NCI-H2227 treated with DMSO at 0.1 percent for 48 hours (cell line): ENCODE measurements around the gene NPR3.

Experiments
- DNase-seq: peaks from one replicate; lab custom pipeline; 2025; lab: John Stamatoyannopoulos, UW

NPR3 gene

GRCh38 chr5:32810804-32811203, 99.7 kb downstream of the NPR3 start:
- DNase-seq: no peak

DNA sequence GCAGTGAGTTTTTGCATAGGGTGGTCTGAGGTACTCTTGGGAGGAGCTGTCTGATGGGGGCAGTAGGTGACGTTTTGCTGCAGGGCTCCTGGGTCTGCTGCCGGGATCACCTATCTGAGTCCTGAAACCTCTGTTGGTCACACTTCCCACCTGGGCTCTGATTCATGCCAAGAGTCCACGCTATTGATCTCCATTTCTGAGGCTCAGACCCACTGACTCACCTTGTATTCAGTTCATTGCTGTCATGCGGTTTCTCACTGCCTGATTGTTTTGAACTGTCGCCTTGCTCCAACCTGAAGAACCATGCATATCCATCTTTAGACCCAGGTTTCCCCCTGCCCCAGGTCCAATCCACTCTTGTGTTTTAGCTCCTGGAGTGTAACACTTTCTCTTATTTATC, 101.3 kb downstream of the NPR3 start:
- DNase-seq: no peak

DNA sequence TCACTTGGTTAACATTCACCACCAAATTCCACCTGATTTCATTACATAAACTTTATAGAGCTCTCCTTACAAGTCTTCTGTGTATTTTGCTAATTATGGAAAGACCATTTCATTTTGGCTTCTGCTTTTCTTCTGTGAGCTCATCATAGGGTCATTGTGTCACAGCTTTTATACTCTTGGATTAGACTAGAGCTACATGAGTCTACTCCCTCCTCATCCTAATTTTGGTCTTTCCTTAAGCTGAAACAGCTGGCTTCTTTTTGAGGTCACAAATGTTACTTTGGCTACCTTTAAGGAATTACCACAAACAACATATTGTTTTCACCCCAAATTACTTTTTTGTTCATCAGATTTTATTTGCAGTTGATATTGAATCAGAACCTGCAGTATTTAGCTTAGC, 103.0 kb downstream of the NPR3 start:
- no peak for DNase-seq

DNA sequence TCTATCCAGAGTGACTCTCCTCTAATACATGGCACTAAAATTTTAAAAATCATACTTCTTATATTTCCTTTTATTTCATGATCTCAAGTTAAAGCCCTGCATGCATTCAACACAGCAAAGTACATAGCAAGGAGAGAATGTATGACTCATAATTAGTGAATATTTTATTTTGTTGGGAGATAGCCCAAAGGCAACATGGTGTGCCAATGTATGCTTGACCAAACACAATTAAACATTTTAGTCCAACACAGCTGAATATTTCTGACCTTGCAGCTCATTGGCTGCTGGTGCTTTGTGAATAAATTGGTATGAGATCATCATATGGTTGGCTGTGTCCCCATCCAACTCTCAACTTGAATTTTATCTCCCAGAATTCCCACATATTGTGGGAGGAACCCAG, 103.5 kb downstream of the NPR3 start:
- no peak for DNase-seq

GRCh38 chr5:32827981-32828380, 116.9 kb downstream of the NPR3 start:
- no peak for DNase-seq

GRCh38 chr5:32828492-32828891, 117.4 kb downstream of the NPR3 start:
- DNase-seq: no peak

- no peak for DNase-seq
These were observed 120.5 kb downstream of the NPR3 start for GRCh38 chr5:32831624-32832023.

GRCh38 chr5:32833127-32833526, 122.0 kb downstream of the NPR3 start:
- DNase-seq: no peak

DNA sequence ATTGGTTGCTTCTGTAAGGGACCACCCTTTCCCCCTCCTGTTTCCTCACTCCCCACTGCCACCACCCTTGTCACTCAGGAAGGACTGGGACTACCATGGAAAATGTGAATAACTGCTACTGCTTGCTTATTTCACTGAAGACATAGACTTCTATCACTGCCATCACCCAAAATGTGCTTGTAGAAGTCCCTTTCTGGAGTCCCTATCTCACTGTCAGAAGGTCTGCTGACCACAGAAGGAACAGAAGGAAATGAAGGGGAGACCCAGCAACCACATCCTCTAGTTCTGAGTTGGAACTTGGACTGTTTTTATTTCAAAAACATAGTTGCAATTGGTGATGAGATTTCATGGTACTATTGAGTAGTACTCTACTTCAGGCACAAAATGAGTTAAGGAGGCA, 122.5 kb downstream of the NPR3 start:
- no peak for DNase-seq

DNA sequence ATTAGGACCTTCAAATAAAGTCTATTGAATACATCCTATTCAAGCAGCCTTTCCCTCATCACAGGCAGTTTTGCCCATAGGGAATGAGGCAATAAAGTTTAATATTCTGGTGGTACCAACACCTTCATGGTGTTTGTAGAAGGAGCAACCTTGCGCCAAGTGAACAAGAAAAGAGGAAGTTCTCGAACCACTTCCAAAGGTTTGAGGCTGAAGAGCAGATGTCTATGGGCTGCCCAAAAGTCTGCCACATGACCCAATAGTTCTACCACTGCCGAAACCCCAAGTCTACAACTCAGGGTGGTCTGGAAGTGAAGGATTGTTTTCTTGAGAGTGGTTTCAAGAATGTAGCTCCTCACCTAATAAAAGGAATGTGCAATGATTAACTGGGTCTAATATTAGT, 123.1 kb downstream of the NPR3 start:
- DNase-seq: no peak

DNA sequence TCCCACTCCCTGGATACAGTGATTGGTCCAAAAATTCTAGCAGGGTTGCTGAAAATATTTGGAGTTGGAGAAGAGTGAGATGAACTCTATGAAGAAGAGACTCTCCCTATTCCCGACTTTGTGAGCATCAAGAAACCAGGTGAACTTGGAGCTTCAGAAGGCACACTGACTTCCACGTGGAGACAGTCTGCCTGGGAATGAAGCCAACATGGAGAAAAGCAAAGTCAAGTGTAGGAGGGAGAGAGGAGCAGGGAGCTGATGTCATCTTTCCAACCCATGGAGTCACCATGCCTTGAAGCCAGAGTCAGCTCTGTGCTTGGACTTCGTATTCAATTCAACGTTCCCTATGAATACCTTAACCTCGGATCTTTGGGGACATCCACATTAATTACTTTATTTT, 125.1 kb downstream of the NPR3 start:
- no peak for DNase-seq

DNA sequence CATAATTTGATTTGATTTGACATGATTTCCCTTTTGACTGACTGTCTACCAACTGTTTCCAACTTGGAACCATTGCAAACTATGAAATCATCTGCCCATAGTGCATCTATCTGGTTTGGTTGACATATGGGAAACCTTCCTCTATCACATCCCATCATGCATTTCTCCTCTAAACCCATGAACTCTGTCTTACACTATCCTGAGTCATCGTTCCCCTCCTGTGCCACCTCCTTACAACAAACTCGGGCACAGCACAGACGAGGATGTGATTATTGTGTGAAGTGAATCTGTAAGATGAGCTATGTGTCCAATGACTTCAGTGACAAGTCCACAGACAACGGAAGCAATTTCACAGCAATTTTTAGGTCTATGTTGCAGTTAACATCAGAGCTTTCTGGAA, 126.1 kb downstream of the NPR3 start:
- no peak for DNase-seq

GRCh38 chr5:32839106-32839505, 128.0 kb downstream of the NPR3 start:
- DNase-seq: no peak

DNA sequence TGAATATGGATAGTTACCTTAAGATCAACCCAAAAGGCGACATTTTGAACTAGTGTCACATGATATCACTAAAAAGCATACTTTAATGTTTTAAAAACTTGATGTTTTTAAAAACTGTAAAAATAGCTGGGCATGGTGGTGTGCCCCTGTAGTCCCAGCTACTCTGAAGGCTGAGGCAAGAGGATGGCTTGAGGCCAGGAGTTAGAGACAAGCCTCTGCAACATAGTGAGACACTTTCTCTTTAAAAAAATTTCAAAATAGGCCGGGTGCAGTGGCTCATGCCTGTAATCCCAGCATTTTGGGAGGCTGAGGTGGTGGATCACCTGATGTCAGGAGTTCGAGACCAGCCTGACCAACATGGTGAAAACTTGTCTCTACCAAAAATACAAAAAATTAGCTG, 129.5 kb downstream of the NPR3 start:
- no peak for DNase-seq
